Type B pancreatic cell (in vitro differentiated cells): ENCODE results near the gene CYB561D2. TPM values are rescaled to one million over a fixed set of nuclear protein-coding genes. Genes with fewer than 3 reads are reported as not detected.

Experiments used
- DNase-seq: peaks from one replicate; pipeline ENCODE4 v3.0.0; 2021; ENCODE audit warnings: mixed read lengths; ENCODE audit not compliant: unreplicated experiment; ENCODE audit errors: extremely low spot score
- H3K27ac Mint-ChIP-seq: 2 replicates; pipeline ENCODE4 v1.8.0; 2021; ENCODE audit warnings: mild to moderate bottlenecking, mixed read lengths
- H3K27me3 Mint-ChIP-seq: 2 replicates; pipeline ENCODE4 v1.8.0; 2021; ENCODE audit warnings: mixed read lengths
- H3K36me3 Mint-ChIP-seq: 2 replicates; pipeline ENCODE4 v1.8.0; 2021; ENCODE audit warnings: mixed read lengths
- H3K4me1 Mint-ChIP-seq: one replicate; pipeline ENCODE4 v1.8.0; 2021; ENCODE audit warnings: mixed read lengths; ENCODE audit not compliant: unreplicated experiment
- H3K4me3 Mint-ChIP-seq: 2 replicates; pipeline ENCODE4 v1.8.0; 2021; ENCODE audit warnings: mild to moderate bottlenecking, mixed read lengths
- H3K9me3 Mint-ChIP-seq: 2 replicates; pipeline ENCODE4 v1.8.0; 2021; ENCODE audit warnings: mixed read lengths
- total RNA-seq: library from RNA; stranded (reverse); gene quantifications from 2 replicates; pipeline ENCODE4 v1.2.1, GENCODE V29; 2021; ENCODE audit warnings: low replicate concordance
- TF ChIP-seq, protein P1 (sequence below): fragments of 200-600 bp; sonication (generic); conservative IDR thresholded peaks from 2 replicates; pipeline ENCODE4 v1.5.0; 2021; ENCODE audit warnings: antibody characterized with exemption, mild to moderate bottlenecking

The CYB561D2 gene
- total RNA-seq, 1 donor from 2014 or later: 10.1 TPM

- DNase-seq: no peak
- Mint-ChIP-seq H3K9me3 (no peaks in the 10 kb centered on the region), H3K27ac (no peak overlapping the region), H3K4me1 (peaks cover 4% of the 10 kb centered on the region), H3K36me3 (no peaks in the 10 kb centered on the region), H3K27me3 (no peaks in the 10 kb centered on the region), H3K4me3 (peak overlapping the region; percentile 85)
- TF ChIP-seq, protein P1, sequence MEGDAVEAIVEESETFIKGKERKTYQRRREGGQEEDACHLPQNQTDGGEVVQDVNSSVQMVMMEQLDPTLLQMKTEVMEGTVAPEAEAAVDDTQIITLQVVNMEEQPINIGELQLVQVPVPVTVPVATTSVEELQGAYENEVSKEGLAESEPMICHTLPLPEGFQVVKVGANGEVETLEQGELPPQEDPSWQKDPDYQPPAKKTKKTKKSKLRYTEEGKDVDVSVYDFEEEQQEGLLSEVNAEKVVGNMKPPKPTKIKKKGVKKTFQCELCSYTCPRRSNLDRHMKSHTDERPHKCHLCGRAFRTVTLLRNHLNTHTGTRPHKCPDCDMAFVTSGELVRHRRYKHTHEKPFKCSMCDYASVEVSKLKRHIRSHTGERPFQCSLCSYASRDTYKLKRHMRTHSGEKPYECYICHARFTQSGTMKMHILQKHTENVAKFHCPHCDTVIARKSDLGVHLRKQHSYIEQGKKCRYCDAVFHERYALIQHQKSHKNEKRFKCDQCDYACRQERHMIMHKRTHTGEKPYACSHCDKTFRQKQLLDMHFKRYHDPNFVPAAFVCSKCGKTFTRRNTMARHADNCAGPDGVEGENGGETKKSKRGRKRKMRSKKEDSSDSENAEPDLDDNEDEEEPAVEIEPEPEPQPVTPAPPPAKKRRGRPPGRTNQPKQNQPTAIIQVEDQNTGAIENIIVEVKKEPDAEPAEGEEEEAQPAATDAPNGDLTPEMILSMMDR: no peak
Observed at GRCh38 chr3:50365842-50366220, 15.2 kb downstream of the CYB561D2 start.

GRCh38 chr3:50369012-50369670 is 18.5 kb downstream of the CYB561D2 start:
- no peak overlapping the region for H3K4me3 Mint-ChIP-seq
- no peaks in the 10 kb centered on the region for H3K36me3 Mint-ChIP-seq
- peaks cover 12% of the 10 kb centered on the region for H3K4me1 Mint-ChIP-seq
- H3K27ac Mint-ChIP-seq: no peak overlapping the region
- no peak for DNase-seq
- H3K27me3 Mint-ChIP-seq: no peaks in the 10 kb centered on the region
- TF ChIP-seq, protein P1: no peak
- H3K9me3 Mint-ChIP-seq: no peaks in the 10 kb centered on the region

DNA sequence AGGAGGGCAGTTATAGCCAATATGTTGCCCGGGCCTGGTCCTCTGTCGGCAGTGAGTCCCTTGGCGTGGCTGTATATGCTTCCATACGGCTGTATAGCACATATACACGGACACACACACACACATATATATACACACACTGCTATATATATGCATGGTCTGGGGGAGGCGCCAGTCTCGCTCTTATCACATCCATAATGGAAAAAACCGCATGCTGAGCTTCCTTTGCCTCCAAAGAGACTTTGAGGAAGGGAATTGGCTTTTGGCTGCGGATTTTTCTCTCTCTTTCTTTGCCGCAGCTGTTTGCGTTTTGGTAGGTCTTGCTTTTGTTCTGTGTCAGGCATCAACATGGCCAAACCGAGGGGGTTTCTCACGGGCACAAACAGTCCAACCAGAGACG is 19.9 kb downstream of the CYB561D2 start:
- no peaks in the 10 kb centered on the region for H3K9me3 Mint-ChIP-seq
- peaks cover 12% of the 10 kb centered on the region for H3K4me1 Mint-ChIP-seq
- no peak overlapping the region for H3K4me3 Mint-ChIP-seq
- no peak for DNase-seq
- TF ChIP-seq, protein P1: peak; percentile 55
- peak overlapping the region; percentile 53 for H3K27ac Mint-ChIP-seq
- H3K27me3 Mint-ChIP-seq: no peaks in the 10 kb centered on the region
- H3K36me3 Mint-ChIP-seq: no peaks in the 10 kb centered on the region

- H3K4me1 Mint-ChIP-seq: peaks cover 12% of the 10 kb centered on the region
- TF ChIP-seq, protein P1: no peak
- peak overlapping the region; percentile 56 for H3K27ac Mint-ChIP-seq
- no peaks in the 10 kb centered on the region for H3K27me3 Mint-ChIP-seq
- DNase-seq: no peak
- no peak overlapping the region for H3K4me3 Mint-ChIP-seq
- no peaks in the 10 kb centered on the region for H3K36me3 Mint-ChIP-seq
- H3K9me3 Mint-ChIP-seq: no peaks in the 10 kb centered on the region
Observed at GRCh38 chr3:50371133-50371685, 20.5 kb downstream of the CYB561D2 start.

DNA sequence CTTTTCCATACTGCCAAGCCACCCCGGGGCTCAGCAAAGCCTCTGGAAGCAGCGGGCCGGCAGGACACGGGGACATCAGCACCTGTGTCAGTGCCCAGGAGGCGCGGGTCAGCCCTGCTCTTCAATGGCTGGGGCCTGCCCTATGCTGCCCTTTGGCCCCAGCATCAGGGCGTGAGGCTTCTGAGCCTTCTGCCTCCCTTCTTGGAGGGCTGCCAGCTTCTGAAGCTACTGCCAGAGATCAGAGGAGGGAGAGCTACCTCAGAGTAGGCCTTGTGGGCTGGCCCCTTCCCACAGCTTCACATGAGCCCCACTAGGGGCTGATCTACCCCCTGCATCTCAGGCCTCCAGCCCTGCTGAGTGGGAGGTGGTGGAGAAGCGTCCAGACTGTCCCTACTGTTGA is 21.7 kb downstream of the CYB561D2 start:
- H3K9me3 Mint-ChIP-seq: no peaks in the 10 kb centered on the region
- DNase-seq: no peak
- H3K27me3 Mint-ChIP-seq: no peaks in the 10 kb centered on the region
- no peaks in the 10 kb centered on the region for H3K36me3 Mint-ChIP-seq
- no peak overlapping the region for H3K4me3 Mint-ChIP-seq
- H3K27ac Mint-ChIP-seq: no peak overlapping the region
- peaks cover 15% of the 10 kb centered on the region for H3K4me1 Mint-ChIP-seq
- TF ChIP-seq, protein P1: peak; percentile 26
